ENCODE results near the gene USP31.

- TF ChIP-seq CTCF (IDR thresholded peaks at IDR 0.05) (no peak), POLR2AphosphoS5 (IDR thresholded peaks at IDR 0.05; ENCODE audit: insufficient read depth in 1 of 2, low read depth in 1 of 2) (peak in 1 of 2 donors; percentile 21)
Observed at GRCh38 chr16:23124315-23124714, 24.9 kb downstream of the USP31 start.

Measured in vagina (tissue), 2 donors.